Right forelimb (tissue), 1 donor: ENCODE measurements around the gene NTM.

Experiments
- DNase-seq: peaks from one replicate; pipeline ENCODE4 v3.0.0-alpha.2; 2018

NTM gene

DNA sequence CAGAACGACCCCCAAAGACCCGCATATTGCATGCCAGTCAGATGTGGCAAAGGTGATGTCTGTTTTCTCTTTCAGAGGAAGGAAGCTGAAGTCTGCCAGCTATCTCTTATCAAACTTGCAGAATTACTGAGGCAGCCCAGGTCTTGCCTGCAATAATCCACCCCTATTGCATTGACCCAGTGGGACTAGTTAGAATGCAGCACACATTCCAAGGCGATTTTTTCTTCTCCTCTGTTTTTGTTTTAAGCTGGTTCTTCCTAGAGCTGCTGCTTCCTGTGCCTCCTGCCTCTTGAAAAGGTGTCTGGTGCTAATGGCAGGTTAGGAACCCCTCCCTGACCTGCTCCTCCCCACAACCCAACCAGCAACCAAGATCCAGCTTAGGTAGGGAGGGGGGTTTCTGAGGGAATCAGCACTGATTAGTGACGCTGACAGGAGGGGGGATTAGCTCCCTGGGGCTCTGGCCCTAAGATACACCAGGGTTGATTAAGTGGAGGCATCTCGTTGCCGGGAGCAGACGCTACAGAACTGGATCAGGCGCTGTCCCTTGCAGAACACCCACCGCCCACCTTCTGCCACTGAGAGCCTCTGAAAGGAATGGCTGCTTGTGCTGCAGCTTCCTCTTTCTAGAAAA is 2.8 kb downstream of the NTM start:
- no peak for DNase-seq

DNA sequence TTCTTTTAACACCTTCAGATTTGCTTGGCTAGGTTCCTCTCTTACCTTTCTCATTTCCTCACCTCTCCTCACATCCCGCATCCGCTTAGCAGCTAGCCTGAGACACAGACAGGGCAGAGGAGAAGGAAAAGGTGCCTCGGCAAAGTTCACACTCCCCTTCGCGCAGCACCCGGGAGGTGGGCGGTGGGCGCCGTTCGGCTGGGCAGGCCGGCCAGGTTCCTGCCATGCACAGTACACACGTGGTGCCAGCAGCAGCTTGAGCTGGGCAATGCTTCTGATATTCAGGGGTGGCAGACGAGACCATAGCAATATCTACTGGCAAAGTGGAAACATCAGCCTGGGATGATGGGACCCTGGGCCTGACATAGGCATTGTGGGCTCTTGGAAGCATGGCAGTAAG is 3.3 kb downstream of the NTM start:
- no peak for DNase-seq

DNA sequence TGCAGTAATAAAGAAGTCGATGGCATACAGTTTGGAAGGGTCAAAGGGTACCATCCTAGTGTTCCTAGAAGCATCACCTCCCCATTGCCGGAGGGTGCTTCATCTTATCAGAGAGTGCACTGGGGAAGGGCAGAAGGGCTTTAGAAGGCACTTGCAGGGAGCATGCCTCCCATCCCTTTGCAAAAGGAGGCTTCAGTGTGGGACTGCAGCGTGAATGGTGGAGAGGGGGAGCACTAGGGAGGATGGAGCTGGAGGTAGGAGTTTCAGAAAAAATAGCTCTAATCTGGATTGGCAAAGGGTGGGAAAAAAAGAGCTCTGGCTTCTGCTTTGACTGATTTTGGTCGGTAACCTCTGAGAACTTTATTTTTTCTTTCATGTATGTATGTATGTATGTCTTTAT is 5.0 kb downstream of the NTM start:
- DNase-seq, result no peak

DNA sequence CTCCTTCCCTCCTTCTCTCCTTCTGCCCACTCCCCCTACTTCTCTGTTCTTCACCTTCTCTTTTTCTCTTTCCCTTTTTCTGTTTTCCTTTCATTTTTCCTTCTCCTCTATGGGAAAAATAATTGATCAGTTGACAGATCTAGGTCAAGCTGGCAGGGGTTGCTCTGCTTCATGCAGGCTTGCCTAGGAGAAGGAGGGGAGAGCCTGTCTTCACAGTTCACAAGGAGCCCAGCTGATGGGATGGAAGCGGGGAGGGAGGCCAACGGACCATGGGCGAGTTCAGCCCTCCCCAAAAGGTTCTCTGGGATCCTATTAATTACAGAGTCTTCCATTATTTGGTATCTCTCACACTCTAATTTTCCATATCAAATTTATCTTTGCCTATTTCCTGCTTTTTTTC is 5.5 kb downstream of the NTM start:
- DNase-seq, result no peak

DNA sequence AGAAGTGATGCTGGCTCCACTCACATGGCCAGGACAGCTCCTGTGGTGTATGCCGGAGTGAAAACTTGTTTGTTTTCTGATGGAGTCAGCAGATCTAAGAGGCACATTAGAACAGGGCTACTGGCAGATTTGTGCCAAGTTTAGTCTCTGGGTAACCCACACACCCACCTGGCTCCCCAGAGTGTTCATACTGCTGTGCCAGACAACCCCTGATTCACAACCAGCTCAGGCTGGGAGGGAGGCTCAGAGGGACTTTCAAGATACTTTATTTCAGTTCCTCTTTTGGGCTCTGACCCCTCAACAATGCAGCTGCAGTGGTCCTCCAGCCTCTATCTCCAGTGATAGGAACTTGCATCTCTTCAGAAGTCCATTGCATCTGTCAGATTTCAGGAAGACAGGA is 8.5 kb downstream of the NTM start:
- DNase-seq, result no peak

DNA sequence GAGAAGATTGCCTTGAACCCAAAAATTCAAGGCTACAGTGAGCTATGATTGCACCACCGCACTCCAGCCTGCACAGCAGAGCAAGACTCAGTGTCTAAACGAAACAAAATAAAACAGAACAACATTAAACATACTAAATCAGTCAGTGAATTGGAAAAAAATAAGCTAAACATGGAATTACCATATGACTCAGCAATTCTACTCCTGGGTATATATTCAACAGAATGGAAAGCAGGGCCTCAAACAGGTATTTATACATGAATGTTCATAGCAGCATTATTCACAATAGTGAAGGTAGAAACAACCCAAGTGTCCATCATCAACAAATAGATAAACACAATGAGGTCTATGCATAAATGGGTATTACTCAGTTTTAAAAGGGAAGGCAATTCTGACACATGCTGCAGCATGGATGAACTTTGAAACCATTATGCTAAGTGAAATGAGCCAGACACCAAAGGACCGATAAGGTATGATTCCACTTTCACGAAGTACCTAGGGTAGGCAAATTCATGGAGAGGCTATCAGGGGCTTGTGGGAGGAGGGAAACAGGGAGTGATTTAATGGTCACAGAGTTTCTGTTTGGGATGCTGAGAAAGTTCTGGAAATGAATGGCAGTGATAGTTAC is 15.5 kb downstream of the NTM start:
- no peak for DNase-seq

DNA sequence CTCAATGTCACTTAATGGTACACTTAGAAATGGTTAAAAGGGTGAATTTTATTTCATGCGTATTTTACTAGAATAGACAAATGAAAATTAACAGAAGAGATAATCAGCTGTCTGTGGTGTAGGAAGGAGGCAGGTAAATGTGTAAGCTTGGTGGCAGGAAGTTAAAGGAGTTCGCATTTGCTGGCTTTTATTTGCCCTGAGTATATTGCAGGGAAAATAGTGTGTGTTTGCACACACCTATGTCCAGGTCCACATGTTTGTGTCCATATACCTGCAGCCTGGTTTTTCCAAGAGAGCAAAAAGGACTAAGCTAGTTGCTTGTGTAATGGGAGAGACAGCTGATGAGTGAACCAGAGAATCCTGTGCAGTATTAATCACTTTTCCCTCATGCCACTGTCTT is 16.0 kb downstream of the NTM start:
- DNase-seq, result no peak

DNA sequence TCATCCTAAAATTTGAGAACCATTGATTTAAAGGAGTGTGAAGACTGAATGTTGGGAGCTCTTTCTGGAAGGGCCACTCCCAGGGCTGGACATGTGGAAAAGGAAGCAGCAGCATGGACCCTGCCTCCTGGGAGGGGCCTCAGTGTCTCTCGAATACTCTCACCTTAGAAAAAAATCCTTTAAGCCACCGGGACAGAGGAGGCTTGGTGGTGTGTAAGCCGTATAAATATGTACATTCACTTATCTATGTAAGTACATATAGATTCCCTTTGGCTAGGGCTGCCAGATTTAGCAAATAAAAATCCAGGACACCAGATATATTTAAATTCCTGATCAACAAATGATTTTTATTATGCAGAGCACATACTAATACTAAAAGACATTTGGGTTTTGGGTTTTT is 17.6 kb downstream of the NTM start:
- no peak for DNase-seq

DNA sequence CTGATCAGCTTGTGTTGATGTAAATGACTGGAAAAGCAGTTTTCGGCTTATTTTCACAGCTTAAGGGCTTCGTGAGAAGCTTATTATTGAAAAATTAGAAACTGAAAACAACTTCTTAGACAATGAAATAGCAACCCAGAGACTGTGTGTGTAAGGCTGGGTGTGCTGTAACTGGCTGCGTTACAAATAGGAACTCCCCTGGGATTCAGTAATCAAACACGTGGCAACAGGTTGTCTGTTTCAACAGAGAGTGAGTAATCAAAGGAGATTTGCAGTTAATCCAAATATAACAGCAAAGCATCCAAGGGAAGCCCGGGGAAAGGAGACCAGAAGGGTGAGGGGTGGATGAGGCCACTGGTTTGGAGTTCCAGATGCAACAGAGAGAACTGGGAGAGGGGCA is 19.2 kb downstream of the NTM start:
- no peak for DNase-seq

DNA sequence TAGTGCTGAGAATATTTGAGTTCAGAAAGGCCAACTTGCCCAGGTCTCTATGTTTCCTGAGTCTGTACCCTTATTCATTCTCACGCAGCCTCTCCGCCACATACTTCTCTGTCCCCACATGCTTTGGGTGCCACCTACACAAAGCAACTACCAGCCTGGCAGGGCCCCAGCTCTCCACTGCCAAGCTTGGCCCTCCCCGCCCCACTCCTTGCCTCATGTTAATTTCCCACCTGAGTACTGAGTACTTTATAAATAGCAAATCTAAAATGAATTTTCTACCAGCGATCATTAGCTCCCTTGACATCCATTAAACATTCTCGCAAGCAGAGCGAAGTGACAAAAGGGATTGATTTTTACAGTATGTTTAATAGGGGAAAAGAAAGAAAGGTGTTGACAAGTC is 20.8 kb downstream of the NTM start:
- no peak for DNase-seq

DNA sequence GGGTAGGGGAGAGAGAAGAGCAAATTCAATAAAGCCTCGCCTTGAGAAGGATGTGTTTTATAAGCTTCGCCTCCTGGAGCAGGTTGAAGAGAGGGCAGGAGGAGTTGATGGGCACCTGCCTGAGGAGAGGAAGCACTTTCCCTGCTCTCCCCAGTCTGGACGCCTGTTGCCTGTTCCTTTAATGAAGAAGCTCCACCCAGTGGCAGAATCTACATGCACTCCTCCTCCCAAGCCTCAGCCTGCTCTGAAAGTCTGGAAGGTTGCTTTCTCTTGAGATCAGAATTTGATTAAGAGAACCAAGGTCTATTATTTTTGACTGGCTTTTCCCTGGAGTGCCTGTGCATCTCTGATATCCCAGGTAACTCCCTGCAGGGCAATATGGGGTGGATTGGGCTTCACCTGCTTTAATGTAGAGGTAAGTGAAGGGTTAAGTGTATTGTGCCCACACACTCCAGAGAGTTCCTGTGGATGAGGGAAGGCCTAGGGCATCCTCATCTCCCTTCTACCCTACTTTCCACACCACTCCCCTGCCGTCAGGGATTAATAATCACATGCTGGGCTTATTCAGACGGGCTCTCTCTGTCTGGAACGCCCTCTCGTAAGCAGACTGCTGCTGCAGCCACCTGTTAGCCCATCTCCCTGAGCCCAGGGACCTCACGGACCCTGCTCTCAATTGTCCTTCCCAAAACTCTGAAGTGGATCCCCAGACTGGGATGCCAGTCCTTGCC is 22.3 kb downstream of the NTM start:
- no peak for DNase-seq

DNA sequence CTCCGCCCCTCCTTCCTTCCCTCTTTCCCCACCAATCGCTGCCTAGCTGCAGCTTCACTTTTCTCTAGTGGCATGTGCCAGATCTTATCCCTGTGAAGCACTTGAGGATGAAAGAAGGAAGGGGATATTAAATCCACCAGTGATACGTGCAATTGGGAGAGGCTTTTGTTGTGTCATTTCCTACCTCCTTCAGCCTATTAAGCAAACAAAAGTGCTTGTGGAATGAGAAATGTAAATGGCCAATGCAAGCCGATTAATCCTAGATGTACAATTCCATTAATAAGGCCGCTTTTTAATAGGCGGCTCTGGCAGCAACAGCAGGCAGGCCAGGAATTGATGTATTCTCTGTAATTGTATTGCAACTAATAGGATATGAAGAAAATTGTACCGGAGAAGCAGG is 23.3 kb downstream of the NTM start:
- no peak for DNase-seq

DNA sequence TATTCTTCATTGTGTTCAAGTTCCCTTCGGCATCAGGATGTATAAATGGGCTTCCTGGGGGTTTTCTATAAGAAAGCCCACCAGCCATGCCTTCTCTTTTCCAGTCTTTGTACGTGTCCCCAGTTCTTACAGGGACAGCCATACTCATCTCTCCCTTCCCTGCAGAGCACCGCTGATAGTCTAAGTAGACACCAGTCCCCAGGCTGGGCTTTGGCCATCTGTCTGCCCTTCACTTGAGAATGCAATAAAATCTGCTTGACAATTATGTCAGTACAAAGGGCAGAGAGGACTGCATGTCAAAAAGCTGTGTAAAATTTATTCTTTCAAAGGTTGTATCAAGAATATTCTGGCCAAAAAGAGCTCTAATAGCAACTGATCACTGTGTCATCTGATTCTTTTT is 27.3 kb downstream of the NTM start:
- no peak for DNase-seq

DNA sequence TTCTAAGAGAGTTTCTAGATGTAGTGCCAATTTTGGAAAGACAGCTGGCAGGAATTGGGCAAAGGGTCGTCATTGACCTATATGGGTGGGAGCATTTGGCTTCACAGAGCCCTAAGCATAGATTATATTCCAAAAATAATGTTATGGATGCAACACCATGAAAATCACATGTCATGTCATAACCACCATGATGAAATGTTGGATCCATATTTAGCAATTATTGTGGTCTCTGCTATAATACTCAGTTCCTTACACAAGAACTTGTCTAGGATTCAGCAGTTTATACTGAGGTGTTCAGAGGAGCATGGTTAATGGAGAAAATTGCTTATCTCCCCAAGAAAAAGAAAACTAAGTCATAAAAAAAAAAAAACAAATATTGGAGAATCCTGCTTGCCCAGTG is 31.6 kb downstream of the NTM start:
- DNase-seq, result no peak

DNA sequence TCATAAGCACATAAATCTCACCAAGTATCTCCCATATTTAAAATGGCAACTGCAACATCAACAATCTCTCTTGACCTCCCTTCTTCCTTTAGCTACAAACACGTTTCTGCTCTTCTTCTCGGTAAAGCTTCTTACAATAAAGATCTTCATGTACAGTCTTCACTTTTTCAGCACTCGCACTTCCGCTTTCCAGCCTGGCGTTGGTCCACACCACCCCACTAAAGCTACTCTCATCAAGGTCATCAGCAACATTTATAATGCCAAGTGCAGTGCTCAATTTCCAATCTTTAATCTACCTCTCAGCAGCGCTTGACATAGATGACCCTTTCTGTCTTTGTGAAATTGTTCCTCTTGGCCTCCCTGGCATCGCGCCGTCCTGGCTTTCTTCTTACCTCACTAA is 33.6 kb downstream of the NTM start:
- no peak for DNase-seq

DNA sequence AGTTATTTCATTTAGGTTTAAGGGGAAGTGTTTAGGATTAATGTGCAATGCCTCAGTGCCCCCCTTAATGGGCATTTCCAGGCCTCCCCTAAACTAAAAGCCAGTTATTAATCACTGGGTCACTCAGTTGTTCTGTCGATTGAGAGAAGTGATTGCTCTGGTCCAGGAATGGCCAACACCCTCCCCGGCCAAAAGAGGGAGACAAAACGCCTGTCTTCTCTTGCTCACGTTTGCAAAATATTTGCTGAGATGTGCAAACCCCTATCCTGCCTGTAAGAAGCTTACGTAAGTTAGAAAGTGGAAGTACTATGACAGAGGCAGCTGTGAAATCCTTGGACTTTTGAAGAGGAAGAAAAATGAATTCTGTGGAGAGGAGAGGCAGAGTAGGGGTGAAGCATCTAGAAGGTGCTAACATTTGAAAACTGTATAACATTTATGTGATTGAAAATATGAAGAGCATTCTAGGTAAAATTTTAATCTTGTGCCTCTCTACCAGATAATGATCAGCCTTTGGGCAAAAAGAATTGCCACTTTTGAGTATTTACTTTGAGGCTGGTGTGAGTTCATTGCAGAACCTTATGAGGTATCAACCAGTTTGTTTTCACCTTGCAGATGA is 37.7 kb downstream of the NTM start:
- no peak for DNase-seq

DNA sequence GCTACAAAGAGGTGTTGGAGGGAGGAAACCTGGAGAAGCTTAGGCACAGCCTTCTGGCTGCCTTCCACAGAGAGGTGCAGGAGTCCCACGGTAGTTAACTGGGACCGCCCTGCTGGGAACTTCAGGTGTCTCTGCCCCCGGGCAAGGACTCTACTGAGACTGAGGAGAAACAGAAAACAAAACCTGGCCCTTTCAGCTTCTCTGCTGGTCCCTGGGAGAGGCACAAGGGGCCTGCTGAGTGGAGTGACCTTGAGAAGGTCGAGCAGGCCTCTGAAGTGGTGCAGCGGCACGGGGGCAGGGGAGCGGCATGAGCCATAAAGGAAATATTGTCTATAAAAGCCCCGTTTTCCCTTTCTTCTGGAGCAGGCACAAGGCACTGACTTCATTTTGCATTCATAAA is 38.9 kb downstream of the NTM start:
- no peak for DNase-seq

DNA sequence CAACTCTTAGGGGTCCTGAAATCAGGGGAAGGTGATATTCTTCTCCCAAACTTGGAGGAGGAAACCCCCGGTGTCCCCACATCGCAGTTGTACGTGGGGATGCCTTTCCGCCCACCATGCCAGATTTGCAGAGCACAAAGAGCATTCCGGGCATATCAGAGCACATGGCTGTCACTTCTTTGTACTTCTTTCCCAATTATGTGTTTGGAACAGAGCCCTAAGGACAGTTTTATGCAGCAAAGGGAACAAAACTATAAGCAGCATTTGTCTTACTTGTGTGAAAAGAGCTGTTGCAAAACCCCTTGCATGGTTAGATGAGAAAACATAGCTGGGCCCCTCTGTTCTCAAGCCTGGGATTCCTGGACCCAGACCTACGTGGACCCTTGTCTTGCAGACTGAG is 41.2 kb downstream of the NTM start:
- no peak for DNase-seq

DNA sequence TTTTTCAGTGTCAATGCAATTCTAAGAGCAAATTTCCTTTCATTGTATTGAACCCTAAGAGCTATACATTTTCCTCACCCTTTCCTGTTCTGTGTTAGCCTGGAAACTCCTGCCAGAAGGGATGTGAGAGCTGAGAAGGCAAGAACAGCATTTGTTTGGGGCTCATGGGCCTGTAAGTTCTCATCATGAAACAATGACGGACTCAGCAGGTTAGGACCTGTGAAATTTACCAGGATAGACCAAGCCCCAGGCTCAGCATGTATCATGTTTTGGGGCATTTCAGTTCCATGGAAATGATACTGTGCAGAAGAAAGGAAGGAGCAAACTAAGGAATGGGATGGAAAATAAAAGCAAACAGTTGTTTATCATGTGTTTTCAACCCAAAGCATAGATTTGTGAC is 41.6 kb downstream of the NTM start:
- no peak for DNase-seq

DNA sequence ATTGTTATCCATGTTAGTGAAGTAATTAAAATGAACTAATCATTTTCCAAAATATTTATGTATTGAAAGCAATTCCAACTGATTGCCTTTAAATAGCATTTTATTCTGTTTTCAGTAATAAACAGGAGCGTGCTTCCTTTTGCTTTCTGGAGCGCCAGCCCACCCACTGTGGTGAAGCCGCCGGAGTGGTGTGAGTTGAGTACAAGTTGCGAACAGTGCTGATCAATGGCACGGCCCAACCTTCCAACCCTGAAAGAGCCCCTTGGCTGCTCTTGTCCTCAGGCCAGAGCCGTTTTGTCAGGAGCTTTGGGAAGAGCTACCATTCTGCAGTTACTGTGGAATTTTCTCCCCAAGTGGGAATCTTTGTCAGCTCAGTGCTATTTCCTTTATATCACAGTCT is 42.8 kb downstream of the NTM start:
- no peak for DNase-seq

DNA sequence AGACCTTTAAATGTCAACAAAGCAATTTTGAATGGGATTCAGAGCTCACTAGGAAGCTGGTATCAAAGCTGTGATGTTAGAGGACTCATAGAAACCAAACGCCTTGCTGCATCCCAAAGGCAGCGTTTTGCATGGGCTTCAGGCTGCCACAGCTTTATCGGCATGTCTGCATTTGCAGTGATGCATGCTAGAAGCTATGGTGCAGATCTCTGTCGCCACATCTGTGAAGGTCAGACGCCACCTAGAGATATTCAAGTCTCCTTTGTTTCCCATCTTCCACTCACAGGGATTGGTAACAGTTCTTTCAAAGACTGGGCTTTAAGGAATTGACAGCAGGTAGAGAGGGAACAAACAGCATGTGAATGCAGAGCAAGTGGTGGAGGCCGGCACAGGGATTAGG is 47.8 kb downstream of the NTM start:
- no peak for DNase-seq

DNA sequence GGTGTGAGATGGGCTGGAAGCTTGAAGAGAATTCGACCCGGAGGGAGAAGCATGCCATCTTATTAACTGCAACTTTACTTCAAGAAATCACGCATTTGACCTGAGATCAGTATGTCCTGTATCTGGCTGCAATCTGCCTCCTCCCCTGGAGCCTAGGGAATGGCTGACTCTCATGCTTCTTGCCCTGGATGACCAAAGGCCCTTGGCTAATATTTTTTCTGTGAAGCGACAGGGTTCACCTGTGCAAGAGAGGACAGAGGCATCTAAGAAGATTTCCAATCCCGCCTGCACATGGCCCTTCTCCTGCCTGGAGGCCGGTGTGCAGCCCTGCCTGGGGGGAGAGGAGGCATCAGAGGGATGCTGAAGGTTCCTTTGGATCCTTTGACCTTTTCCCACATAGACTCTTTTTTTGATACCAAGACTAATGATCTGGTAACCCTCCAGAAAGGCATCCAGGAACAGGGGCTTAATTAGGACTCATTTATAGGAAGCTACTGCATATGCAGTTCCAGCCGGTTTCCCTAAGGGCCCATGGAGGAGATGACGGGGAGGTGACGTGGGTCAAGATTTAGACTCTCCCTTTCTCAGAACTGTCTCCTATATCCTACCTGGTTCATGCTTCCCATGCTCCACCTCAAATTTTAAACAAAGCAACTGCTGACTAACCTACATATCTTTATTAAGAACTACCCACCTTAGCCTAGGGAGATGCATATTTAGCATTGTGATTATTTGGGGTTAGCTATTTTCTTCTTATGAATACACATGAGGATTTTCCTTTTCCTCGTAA is 50.8 kb downstream of the NTM start:
- no peak for DNase-seq

DNA sequence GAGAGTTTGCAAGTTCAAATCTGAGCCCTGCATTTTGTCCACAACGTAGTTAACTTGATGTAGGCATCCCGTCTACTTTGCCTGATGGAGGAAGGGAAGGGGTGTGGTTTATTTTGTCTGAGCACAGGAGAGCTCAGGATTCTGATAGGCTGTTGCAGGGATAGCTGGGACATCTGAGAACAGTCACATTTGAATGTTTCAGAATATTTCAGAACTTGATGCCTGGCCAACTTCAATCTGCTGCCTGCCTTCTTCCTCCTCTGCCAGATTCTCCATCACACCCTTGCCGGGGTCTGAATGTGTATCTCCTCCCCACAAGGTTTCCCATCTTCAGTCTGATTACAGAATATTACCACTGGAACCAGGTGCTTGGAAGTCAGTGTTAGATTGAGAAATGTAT is 51.6 kb downstream of the NTM start:
- no peak for DNase-seq
